ENCODE results near the gene TSPAN9. TPM values are rescaled to one million over a fixed set of nuclear protein-coding genes. Genes with fewer than 3 reads are reported as not detected.

TSPAN9 gene
- total RNA-seq, 1 experiment from 2014 or later, result 9.6 TPM

DNA sequence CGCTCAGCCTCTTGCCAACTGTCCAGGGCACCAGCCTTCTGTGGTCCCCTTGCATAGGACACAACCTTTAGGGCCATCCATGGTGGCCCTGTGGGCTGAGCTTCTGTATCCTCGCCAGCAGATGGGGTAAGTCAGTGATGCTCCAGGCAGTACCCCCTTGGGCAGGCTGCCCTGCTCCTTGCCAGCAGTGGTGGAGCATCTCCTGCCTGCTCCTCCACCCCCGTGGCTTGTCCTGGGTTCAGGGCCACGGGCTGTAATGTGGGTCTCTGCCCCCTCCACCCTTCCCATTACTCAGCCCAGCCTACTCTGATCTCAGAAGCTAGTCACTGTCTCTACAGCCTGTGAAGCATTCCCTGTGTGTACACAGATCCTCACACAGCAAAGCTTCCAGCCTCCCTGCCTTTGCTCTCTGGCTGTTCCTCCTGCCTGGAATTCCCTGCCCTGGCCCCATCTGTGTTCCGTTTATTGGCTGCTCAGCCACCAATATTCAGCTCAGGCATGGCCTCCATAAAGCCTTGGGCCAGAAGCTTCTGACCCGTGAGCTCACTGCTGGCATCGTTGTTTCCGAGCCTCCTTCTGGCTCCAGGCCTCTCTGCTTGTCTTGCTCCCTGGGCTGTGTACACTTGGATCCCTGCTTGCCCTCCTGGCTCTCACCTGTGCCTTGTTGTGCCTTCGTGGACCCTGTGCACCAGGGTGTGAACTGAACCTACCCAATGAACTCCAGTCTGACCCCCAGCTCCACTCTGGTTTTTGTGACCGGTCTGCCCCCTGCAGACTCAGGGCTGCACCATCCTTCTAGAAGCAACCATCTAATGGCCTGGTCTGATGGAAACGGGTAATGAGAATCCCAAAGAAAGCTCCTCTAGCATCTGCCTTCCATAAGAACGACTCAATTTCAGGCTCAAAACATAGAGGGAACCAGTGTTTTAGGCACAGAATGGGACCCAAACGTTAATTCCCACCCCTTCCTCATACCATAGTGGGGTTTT is 236.8 kb downstream of the TSPAN9 start:
- DNase-seq, result peak; percentile 19 to 47
- Histone ChIP-seq H3K27me3 (ENCODE audit: insufficient read depth, low read depth) (no peaks in the 10 kb centered on the region), H3F3A (ENCODE audit: insufficient read depth, low read depth) (peaks cover 26% of the 10 kb centered on the region; the same call in 1 of the 2 replicates), H3K27ac (no peak overlapping the region), H3K36me3 (ENCODE audit: low read depth) (no peaks in the 10 kb centered on the region), H3K4me3 (no peak overlapping the region), H4K20me1 (ENCODE audit: insufficient read depth) (no peaks in the 10 kb centered on the region), H3K9me2 (ENCODE audit: insufficient read depth) (no peaks in the 10 kb centered on the region), H3K79me2 (ENCODE audit: low read depth) (no peaks in the 10 kb centered on the region), H3K9me3 (ENCODE audit: insufficient read depth, low read depth) (no peaks in the 10 kb centered on the region), H3K4me2 (peak overlapping the region; percentile 71), H2AFZ (no peak overlapping the region), H3K4me1 (replicated peaks; ENCODE audit: insufficient read depth) (peaks cover 81% of the 10 kb centered on the region)
- intact Hi-C loops (cut with micrococcal nuclease; ENCODE audit: unreplicated experiment), result no loop called here
- POLR2A ChIA-PET (ENCODE audit: unreplicated experiment), result no interaction called here
- TF ChIP-seq EZH2 (IDR thresholded peaks at IDR 0.05; ENCODE audit: low read depth), result no peak
- TF ChIP-seq, protein P1, sequence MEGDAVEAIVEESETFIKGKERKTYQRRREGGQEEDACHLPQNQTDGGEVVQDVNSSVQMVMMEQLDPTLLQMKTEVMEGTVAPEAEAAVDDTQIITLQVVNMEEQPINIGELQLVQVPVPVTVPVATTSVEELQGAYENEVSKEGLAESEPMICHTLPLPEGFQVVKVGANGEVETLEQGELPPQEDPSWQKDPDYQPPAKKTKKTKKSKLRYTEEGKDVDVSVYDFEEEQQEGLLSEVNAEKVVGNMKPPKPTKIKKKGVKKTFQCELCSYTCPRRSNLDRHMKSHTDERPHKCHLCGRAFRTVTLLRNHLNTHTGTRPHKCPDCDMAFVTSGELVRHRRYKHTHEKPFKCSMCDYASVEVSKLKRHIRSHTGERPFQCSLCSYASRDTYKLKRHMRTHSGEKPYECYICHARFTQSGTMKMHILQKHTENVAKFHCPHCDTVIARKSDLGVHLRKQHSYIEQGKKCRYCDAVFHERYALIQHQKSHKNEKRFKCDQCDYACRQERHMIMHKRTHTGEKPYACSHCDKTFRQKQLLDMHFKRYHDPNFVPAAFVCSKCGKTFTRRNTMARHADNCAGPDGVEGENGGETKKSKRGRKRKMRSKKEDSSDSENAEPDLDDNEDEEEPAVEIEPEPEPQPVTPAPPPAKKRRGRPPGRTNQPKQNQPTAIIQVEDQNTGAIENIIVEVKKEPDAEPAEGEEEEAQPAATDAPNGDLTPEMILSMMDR (conservative IDR thresholded peaks at IDR 0.05), result peak; percentile 65
- BruUV-seq (replicated peaks), result no TSS peak
- CTCF ChIA-PET, result interaction anchor here (0.7 to 3.4 kb wide), 3 partner anchors 14 to 490 kb away, joined by 3 to 29 read pairs (median 3); no protein-coding TSS in a partner anchor

DNA sequence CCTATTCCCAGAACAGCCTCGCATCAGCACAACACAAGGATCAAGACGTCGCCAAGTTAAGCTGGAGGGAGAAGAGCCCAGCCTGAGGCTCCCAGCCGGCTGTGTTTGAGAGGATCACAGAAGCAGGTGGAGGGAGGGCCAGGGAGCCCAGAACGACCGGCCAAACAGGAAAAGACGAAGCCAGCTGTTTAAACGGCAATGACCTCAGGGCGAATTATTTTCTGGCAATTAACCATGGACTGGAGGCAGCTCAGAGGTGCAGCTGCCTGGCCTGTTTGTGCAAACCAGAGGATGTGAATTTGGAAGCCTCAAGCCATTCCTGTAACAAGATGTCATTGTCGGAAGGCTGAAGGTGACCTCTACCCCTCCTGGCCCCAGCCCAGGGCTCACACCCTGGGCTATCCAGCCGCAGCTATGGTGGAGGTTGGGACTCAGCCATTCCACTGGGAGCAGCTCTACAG is 238.1 kb downstream of the TSPAN9 start:
- Histone ChIP-seq H2AFZ (no peak overlapping the region), H3F3A (ENCODE audit: insufficient read depth, low read depth) (peaks cover 26% of the 10 kb centered on the region; the same call in 1 of the 2 replicates), H4K20me1 (ENCODE audit: insufficient read depth) (no peaks in the 10 kb centered on the region), H3K79me2 (ENCODE audit: low read depth) (no peaks in the 10 kb centered on the region), H3K27ac (peak overlapping the region; percentile 10; the same call in 1 of the 2 replicates), H3K9me2 (ENCODE audit: insufficient read depth) (no peaks in the 10 kb centered on the region), H3K9me3 (ENCODE audit: insufficient read depth, low read depth) (no peaks in the 10 kb centered on the region), H3K4me3 (no peak overlapping the region), H3K4me1 (replicated peaks; ENCODE audit: insufficient read depth) (peaks cover 75% of the 10 kb centered on the region), H3K36me3 (ENCODE audit: low read depth) (no peaks in the 10 kb centered on the region), H3K4me2 (peak overlapping the region; percentile 71), H3K27me3 (ENCODE audit: insufficient read depth, low read depth) (no peaks in the 10 kb centered on the region)
- ChIA-PET POLR2A (ENCODE audit: unreplicated experiment) (interaction anchor here (0.6 to 0.8 kb wide), 3 partner anchors 15 to 283 kb away, joined by 3 to 4 read pairs (median 4); no protein-coding TSS in a partner anchor), CTCF (interaction anchor here (0.5 to 3.4 kb wide), 5 partner anchors 15 to 1168 kb away, joined by 3 to 29 read pairs (median 3); no protein-coding TSS in a partner anchor)
- BruUV-seq (replicated peaks), result no TSS peak
- intact Hi-C loops (cut with micrococcal nuclease; ENCODE audit: unreplicated experiment), result loop anchor here (1.0 kb wide), 2 partner anchors 11 to 15 kb away; no protein-coding TSS in a partner anchor
- DNase-seq, result peak; percentile 94 to 97
- TF ChIP-seq EZH2 (IDR thresholded peaks at IDR 0.05; ENCODE audit: low read depth), result no peak
- TF ChIP-seq, protein P1 (conservative IDR thresholded peaks at IDR 0.05), result no peak

DNA sequence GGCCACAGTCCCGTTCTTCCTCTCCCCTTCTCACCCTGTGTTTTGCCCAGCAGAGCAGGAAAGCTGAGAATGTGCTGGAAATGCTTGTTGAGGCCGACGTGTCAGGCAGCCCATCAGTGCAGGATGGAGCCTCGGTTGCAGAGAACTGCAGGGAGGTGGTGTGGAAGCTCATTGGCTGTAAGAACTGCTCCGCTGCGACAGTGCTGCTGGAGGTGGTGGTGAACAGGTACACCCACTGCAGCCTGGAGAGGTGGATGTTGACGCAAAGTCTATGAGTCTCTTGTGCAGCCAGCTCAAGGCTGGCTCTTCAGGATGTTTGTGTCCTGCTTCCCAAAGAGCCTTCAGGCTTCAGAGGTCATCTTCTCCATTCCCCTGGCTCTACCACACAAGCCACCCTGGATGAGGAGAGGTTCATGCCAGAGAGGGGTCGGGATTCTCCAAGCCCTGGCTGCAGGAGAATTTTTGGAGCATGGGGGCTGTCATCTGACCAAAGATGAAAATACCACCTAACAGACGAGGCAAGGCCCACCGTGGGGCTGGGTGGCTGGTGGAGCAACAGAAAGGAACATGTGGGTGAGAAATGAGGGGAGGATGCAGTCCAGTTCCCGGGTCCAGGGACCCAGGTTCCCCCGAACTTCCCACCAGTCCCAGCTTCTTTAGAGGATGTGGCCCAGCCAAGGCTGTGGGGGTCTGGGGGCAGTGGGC is 239.7 kb downstream of the TSPAN9 start:
- CTCF ChIA-PET, result interaction anchor here (1.1 kb wide), 1 partner anchor 17 kb away, joined by 5 read pairs; no protein-coding TSS in a partner anchor
- H3K9me3 ChIP-seq (ENCODE audit: insufficient read depth, low read depth), result no peaks in the 10 kb centered on the region
- POLR2A ChIA-PET (ENCODE audit: unreplicated experiment), result no interaction called here
- no TSS peak for BruUV-seq (replicated peaks)
- H3K4me2 ChIP-seq, result no peak overlapping the region
- TF ChIP-seq EZH2 (IDR thresholded peaks at IDR 0.05; ENCODE audit: low read depth), result no peak
- TF ChIP-seq, protein P1 (conservative IDR thresholded peaks at IDR 0.05), result no peak
- no peaks in the 10 kb centered on the region for H4K20me1 ChIP-seq (ENCODE audit: insufficient read depth)
- H3K79me2 ChIP-seq (ENCODE audit: low read depth), result no peaks in the 10 kb centered on the region
- peaks cover 58% of the 10 kb centered on the region for H3K4me1 ChIP-seq (replicated peaks; ENCODE audit: insufficient read depth)
- no peak overlapping the region for H3K4me3 ChIP-seq
- no peak overlapping the region for H3K27ac ChIP-seq
- no peaks in the 10 kb centered on the region for H3K36me3 ChIP-seq (ENCODE audit: low read depth)
- H2AFZ ChIP-seq, result no peak overlapping the region
- intact Hi-C loops (cut with micrococcal nuclease; ENCODE audit: unreplicated experiment), result no loop called here
- H3K27me3 ChIP-seq (ENCODE audit: insufficient read depth, low read depth), result peaks cover 4% of the 10 kb centered on the region; the same call in 1 of the 2 replicates
- H3F3A ChIP-seq (ENCODE audit: insufficient read depth, low read depth), result peaks cover 17% of the 10 kb centered on the region; the same call in 1 of the 2 replicates
- no peak for DNase-seq
- no peaks in the 10 kb centered on the region for H3K9me2 ChIP-seq (ENCODE audit: insufficient read depth)
